ENCODE measurements around the gene BNC2. TPM values are rescaled to one million over a fixed set of nuclear protein-coding genes. Genes with fewer than 3 reads are reported as not detected.
A peak's percentile ranks its signal among the peaks of the same experiment; 100 is the strongest.

Gene BNC2
- total and polyA plus RNA-seq, 2 donors (not counting 1 experiment from before 2014, with no cell fraction given) = 34.7 to 39.1 TPM

DNA sequence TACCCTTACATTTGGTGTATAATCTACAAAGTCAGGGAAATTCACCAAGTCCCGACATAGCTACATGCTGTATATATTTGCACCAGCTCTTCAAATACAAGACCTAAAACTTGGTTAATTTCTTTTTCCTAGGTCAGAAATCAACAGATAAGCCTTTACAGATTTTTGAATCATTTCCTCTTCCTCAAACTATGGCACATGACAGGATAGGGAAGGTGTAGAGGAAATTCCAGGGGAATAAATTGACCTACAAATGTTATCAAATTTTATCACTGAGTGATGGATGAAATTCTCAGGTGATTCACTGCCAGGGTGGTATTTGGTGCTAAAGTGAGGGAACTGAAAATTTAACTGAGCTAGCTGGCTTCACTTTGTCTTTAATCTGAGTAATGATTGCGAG, 360.0 kb downstream of the BNC2 start:
- no peak overlapping the region for H3K9ac ChIP-seq (ENCODE audit: insufficient read depth, low read length)
- H3K27me3 ChIP-seq (ENCODE audit: control insufficient read depth, insufficient read depth, low read length) = no peaks in the 10 kb centered on the region
- H3K27ac ChIP-seq (ENCODE audit: insufficient read depth, low read length) = no peak overlapping the region
- no peak overlapping the region for H2AFZ ChIP-seq (ENCODE audit: low read length)
- DNase-seq (ENCODE audit: low read depth in 2 of 2) = no peak
- H3K9me3 ChIP-seq (ENCODE audit: control insufficient read depth, insufficient read depth, low read depth, low read length) = no peaks in the 10 kb centered on the region
- no peak overlapping the region for H3K4me3 ChIP-seq (replicated peaks in 1 of 4; ENCODE audit: control extremely low read depth in 1 of 4, insufficient read depth in 1 of 4, low read depth in 3 of 4, low read length in 4 of 4)
- no peaks in the 10 kb centered on the region for H3K36me3 ChIP-seq (ENCODE audit: control insufficient read depth, insufficient read depth, low read length)
- H3K79me2 ChIP-seq (ENCODE audit: control insufficient read depth, insufficient read depth, low read length) = no peaks in the 10 kb centered on the region
- TF ChIP-seq, protein P1, sequence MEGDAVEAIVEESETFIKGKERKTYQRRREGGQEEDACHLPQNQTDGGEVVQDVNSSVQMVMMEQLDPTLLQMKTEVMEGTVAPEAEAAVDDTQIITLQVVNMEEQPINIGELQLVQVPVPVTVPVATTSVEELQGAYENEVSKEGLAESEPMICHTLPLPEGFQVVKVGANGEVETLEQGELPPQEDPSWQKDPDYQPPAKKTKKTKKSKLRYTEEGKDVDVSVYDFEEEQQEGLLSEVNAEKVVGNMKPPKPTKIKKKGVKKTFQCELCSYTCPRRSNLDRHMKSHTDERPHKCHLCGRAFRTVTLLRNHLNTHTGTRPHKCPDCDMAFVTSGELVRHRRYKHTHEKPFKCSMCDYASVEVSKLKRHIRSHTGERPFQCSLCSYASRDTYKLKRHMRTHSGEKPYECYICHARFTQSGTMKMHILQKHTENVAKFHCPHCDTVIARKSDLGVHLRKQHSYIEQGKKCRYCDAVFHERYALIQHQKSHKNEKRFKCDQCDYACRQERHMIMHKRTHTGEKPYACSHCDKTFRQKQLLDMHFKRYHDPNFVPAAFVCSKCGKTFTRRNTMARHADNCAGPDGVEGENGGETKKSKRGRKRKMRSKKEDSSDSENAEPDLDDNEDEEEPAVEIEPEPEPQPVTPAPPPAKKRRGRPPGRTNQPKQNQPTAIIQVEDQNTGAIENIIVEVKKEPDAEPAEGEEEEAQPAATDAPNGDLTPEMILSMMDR (conservative IDR thresholded peaks at IDR 0.05 in 1 of 2, IDR thresholded peaks at IDR 0.05 in 1 of 2; ENCODE audit: low read depth in 1 of 2, low read length in 2 of 2) = no peak
- TF ChIP-seq EZH2 (IDR thresholded peaks at IDR 0.05; ENCODE audit: low read length, missing control alignments) = no peak
- H4K20me1 ChIP-seq (ENCODE audit: control insufficient read depth, extremely low read depth, insufficient read depth, low read length) = no peaks in the 10 kb centered on the region
- H3K4me2 ChIP-seq (ENCODE audit: extremely low read depth, insufficient read depth, low read length) = no peak overlapping the region
- peaks cover 14% of the 10 kb centered on the region for H3K4me1 ChIP-seq (ENCODE audit: control insufficient read depth, extremely low read depth, insufficient read depth, low read length)

DNA sequence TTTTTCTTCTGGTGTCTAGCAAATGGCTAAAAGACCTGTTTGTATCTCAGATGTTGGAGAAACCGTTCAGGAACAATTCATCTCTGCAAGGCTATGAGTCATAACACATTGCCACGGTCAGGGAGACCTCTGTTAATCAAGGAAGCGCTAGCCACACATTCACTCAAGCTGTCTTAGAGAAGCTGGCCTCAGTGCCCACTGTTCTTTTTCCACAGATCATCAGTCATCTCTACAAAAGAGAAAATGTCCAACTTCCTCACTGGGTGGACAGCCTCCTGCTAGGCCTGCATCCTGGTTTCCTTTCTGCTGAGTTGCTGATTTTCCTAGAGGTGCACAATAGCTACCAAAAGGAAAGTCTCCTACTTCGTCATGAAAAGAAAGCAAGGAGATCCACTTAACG, 360.5 kb downstream of the BNC2 start:
- H2AFZ ChIP-seq (ENCODE audit: low read length) = no peak overlapping the region
- H4K20me1 ChIP-seq (ENCODE audit: control insufficient read depth, extremely low read depth, insufficient read depth, low read length) = no peaks in the 10 kb centered on the region
- H3K4me2 ChIP-seq (ENCODE audit: extremely low read depth, insufficient read depth, low read length) = no peak overlapping the region
- H3K9ac ChIP-seq (ENCODE audit: insufficient read depth, low read length) = no peak overlapping the region
- H3K27me3 ChIP-seq (ENCODE audit: control insufficient read depth, insufficient read depth, low read length) = no peaks in the 10 kb centered on the region
- no peak overlapping the region for H3K27ac ChIP-seq (ENCODE audit: insufficient read depth, low read length)
- peak; percentile 74 to 98 for DNase-seq (ENCODE audit: low read depth in 2 of 2)
- peaks cover 10% of the 10 kb centered on the region for H3K4me1 ChIP-seq (ENCODE audit: control insufficient read depth, extremely low read depth, insufficient read depth, low read length)
- TF ChIP-seq EZH2 (IDR thresholded peaks at IDR 0.05; ENCODE audit: low read length, missing control alignments) = no peak
- TF ChIP-seq, protein P1 (conservative IDR thresholded peaks at IDR 0.05 in 1 of 2, IDR thresholded peaks at IDR 0.05 in 1 of 2; ENCODE audit: low read depth in 1 of 2, low read length in 2 of 2) = no peak
- H3K9me3 ChIP-seq (ENCODE audit: control insufficient read depth, insufficient read depth, low read depth, low read length) = no peaks in the 10 kb centered on the region
- H3K4me3 ChIP-seq (replicated peaks in 1 of 4; ENCODE audit: control extremely low read depth in 1 of 4, insufficient read depth in 1 of 4, low read depth in 3 of 4, low read length in 4 of 4) = no peak overlapping the region
- no peaks in the 10 kb centered on the region for H3K36me3 ChIP-seq (ENCODE audit: control insufficient read depth, insufficient read depth, low read length)
- no peaks in the 10 kb centered on the region for H3K79me2 ChIP-seq (ENCODE audit: control insufficient read depth, insufficient read depth, low read length)

DNA sequence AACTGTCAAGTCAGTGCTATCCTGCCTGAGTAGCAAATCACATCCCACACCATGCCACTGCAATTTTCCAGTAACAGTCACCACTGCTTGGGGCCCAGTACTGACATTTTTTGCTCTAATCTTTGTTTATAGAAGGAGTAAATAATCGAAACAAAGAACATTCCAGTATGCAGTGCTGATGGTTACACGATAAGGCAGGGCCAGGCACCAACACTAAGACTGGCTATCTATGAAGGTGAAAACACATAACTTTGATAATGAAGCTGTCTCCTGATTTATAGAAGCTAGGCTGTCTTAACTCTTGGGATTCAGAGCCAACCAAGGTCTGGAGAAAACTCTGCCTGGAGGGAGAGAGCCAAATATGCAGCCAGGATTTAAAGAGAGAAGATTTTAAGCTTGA, 365.3 kb downstream of the BNC2 start:
- peaks cover 20% of the 10 kb centered on the region for H3K4me1 ChIP-seq (ENCODE audit: control insufficient read depth, extremely low read depth, insufficient read depth, low read length)
- H2AFZ ChIP-seq (ENCODE audit: low read length) = no peak overlapping the region
- no peaks in the 10 kb centered on the region for H4K20me1 ChIP-seq (ENCODE audit: control insufficient read depth, extremely low read depth, insufficient read depth, low read length)

More for the DNA sequence above, 365.3 kb downstream of the BNC2 start:
- H3K9ac ChIP-seq (ENCODE audit: insufficient read depth, low read length) = no peak overlapping the region
- H3K79me2 ChIP-seq (ENCODE audit: control insufficient read depth, insufficient read depth, low read length) = no peaks in the 10 kb centered on the region
- H3K4me3 ChIP-seq (replicated peaks in 1 of 4; ENCODE audit: control extremely low read depth in 1 of 4, insufficient read depth in 1 of 4, low read depth in 3 of 4, low read length in 4 of 4) = no peak overlapping the region
- H3K27ac ChIP-seq (ENCODE audit: insufficient read depth, low read length) = peak overlapping the region; percentile 58
- H3K27me3 ChIP-seq (ENCODE audit: control insufficient read depth, insufficient read depth, low read length) = no peaks in the 10 kb centered on the region
- H3K9me3 ChIP-seq (ENCODE audit: control insufficient read depth, insufficient read depth, low read depth, low read length) = no peaks in the 10 kb centered on the region
- peak; percentile 67 to 92 for DNase-seq (ENCODE audit: low read depth in 2 of 2)
- TF ChIP-seq EZH2 (IDR thresholded peaks at IDR 0.05; ENCODE audit: low read length, missing control alignments) = no peak
- TF ChIP-seq, protein P1 (conservative IDR thresholded peaks at IDR 0.05 in 1 of 2, IDR thresholded peaks at IDR 0.05 in 1 of 2; ENCODE audit: low read depth in 1 of 2, low read length in 2 of 2) = no peak
- peak overlapping the region; percentile 61 for H3K4me2 ChIP-seq (ENCODE audit: extremely low read depth, insufficient read depth, low read length)
- no peaks in the 10 kb centered on the region for H3K36me3 ChIP-seq (ENCODE audit: control insufficient read depth, insufficient read depth, low read length)

Measured in fibroblast of lung (primary cell).